HCT116 (cell line): Measurements from ENCODE around the gene RGS7. TPM values are rescaled to one million over a fixed set of nuclear protein-coding genes. Genes with fewer than 3 reads are reported as not detected.

ENCODE experiments used
- ATAC-seq: fragments of 200-7000 bp; cut with Tn5 transposase; 2 replicates; pipeline ENCODE4 v1.9.1; 2020; ENCODE audit warnings: mild to moderate bottlenecking, moderate library complexity
- BruUV-seq: library from RNA; stranded (reverse); fragments of 400-500 nt; replicated peaks from 2 replicates; lab custom pipeline; 2021; lab: Mats Ljungman, UMichigan
- CTCF ChIA-PET: fragments of 300-600 bp; sonication (Branson Sonifier 250); formaldehyde crosslinking; loops from one replicate; lab custom pipeline; 2021; ENCODE audit warnings: antibody characterized with exemption; lab: Charles Lee
- POLR2A ChIA-PET: fragments of 300-600, 350-600 bp; sonication (Branson Sonifier 250); formaldehyde crosslinking; loops from one replicate; lab custom pipeline; 2021; ENCODE audit warnings: antibody characterized with exemption; lab: Charles Lee
- RAD21 ChIA-PET, 2 experiments: fragments of 300-600 bp; sonication (Branson Sonifier 250); formaldehyde crosslinking; loops; one replicate each; lab custom pipeline; 2023; ENCODE audit warnings: low total read pairs in 2 of 2; ENCODE audit not compliant: uncharacterized antibody in 2 of 2, unreplicated experiment in 2 of 2, low non-redundant PET in 1 of 2; lab: Charles Lee
- DNase-seq: peaks from one replicate; pipeline ENCODE4 v3.0.0-alpha.2; 2010; ENCODE audit warnings: low read depth, low spot score
- H2AFZ ChIP-seq: fragments of 200-600 bp; shearing (Covaris generic), sonication (generic); 2 replicates; pipeline ENCODE4 v1.6.1; 2017; ENCODE audit warnings: low read depth, mixed run types, mixed read lengths, antibody characterized with exemption, low read length; ENCODE audit not compliant: poor library complexity, severe bottlenecking
- H3K27ac ChIP-seq: 2 replicates; pipeline ENCODE4 v1.5.1; 2012; ENCODE audit warnings: low read depth, low read length
- H3K27me3 ChIP-seq: fragments of 200-600 bp; sonication (generic); 2 replicates; pipeline ENCODE4 v1.6.1; 2016; ENCODE audit warnings: mixed run types, low read length, mixed read lengths; ENCODE audit not compliant: insufficient read depth
- H3K36me3 ChIP-seq, 2 experiments: fragments of 200-500 bp in 1 of 2; fragments of 200-600 bp in 1 of 2; sonication (Bioruptor generic) in 1 of 2; sonication (generic) in 1 of 2; 2 replicates each; pipeline versions ENCODE4 v1.5.1 to v1.6.1; 2014 to 2016; ENCODE audit warnings: low read length in 2 of 2, inconsistent platforms in 1 of 2, mixed read lengths in 1 of 2, mixed run types in 1 of 2; ENCODE audit not compliant: insufficient read depth in 2 of 2, control insufficient read depth in 1 of 2
- H3K4me1 ChIP-seq, 2 experiments: fragments of 200-600 bp in 1 of 2; sonication (generic) in 1 of 2; 2 replicates each; pipeline versions ENCODE4 v1.5.1 to v1.6.1; 2012 to 2017; ENCODE audit warnings: low read length in 2 of 2, inconsistent platforms in 1 of 2, mild to moderate bottlenecking in 1 of 2, mixed read lengths in 1 of 2, mixed run types in 1 of 2, moderate library complexity in 1 of 2; ENCODE audit not compliant: insufficient read depth in 2 of 2, control insufficient read depth in 1 of 2
- H3K4me2 ChIP-seq: fragments of 200-600 bp; sonication (generic); 2 replicates; pipeline ENCODE4 v1.6.1; 2017; ENCODE audit warnings: mixed run types, low read length, mixed read lengths
- H3K4me3 ChIP-seq, 2 experiments: fragments of 200-600 bp in 1 of 2; sonication (generic) in 1 of 2; replicated peaks in 1 of 2; 2 replicates each; pipeline ENCODE4 v1.5.1; 2011 to 2016; ENCODE audit warnings: low read length in 2 of 2, control low read depth in 1 of 2, low read depth in 1 of 2, mild to moderate bottlenecking in 1 of 2, mixed read lengths in 1 of 2, mixed run types in 1 of 2
- H3K79me2 ChIP-seq: fragments of 200-600 bp; sonication (generic); 2 replicates; pipeline ENCODE4 v1.6.1; 2017; ENCODE audit warnings: mild to moderate bottlenecking, mixed run types, low read length, moderate library complexity, mixed read lengths; ENCODE audit not compliant: insufficient read depth
- H3K9ac ChIP-seq: fragments of 200-600 bp; sonication (generic); 2 replicates; pipeline ENCODE4 v1.6.1; 2016; ENCODE audit warnings: low read length, mixed read lengths
- H3K9me2 ChIP-seq: fragments of 200-600 bp; sonication (generic), shearing (Covaris generic); 2 replicates; pipeline ENCODE4 v1.6.1; 2017; ENCODE audit warnings: mixed run types, mild to moderate bottlenecking, moderate library complexity; ENCODE audit not compliant: insufficient read depth
- H3K9me3 ChIP-seq, 2 experiments: fragments of 200-500 bp in 1 of 2; fragments of 200-600 bp in 1 of 2; sonication (Bioruptor generic) in 1 of 2; sonication (generic) in 1 of 2; 2 replicates each; pipeline ENCODE4 v1.6.1; 2014 to 2017; ENCODE audit warnings: low read length in 2 of 2, mixed read lengths in 2 of 2, inconsistent platforms in 1 of 2, low read depth in 1 of 2, mild to moderate bottlenecking in 1 of 2, mixed run types in 1 of 2, moderate library complexity in 1 of 2; ENCODE audit not compliant: control insufficient read depth in 1 of 2, insufficient read depth in 1 of 2
- H4K20me1 ChIP-seq: fragments of 200-600 bp; sonication (generic), shearing (Covaris generic); 2 replicates; pipeline ENCODE4 v1.6.1; 2017; ENCODE audit warnings: mixed run types, mild to moderate bottlenecking, moderate library complexity; ENCODE audit not compliant: insufficient read depth
- ATF3 ChIP-seq: IDR thresholded peaks from 2 replicates; pipeline ENCODE4 v1.6.1; 2012
- EGR1 ChIP-seq: IDR thresholded peaks from 2 replicates; pipeline ENCODE4 v1.6.1; 2012; ENCODE audit warnings: low read depth
- REST ChIP-seq: IDR thresholded peaks from 2 replicates; pipeline ENCODE4 v1.6.1; 2012; ENCODE audit warnings: low read depth
- YY1 ChIP-seq: IDR thresholded peaks from 2 replicates; pipeline ENCODE4 v1.6.1; 2011; ENCODE audit warnings: low read length, low read depth, moderate library complexity, mild to moderate bottlenecking; ENCODE audit not compliant: insufficient replicate concordance; ENCODE audit errors: extremely low read depth
- intact Hi-C: fragments of 100-400 bp; cut with micrococcal nuclease; formaldehyde crosslinking; loops from 2 replicates; pipeline ENCODE4 v1.10.0; 2022
- total RNA-seq: library from RNA; stranded (reverse); gene quantifications from one replicate; pipeline ENCODE4 v1.2.1, GENCODE V29; 2021; ENCODE audit not compliant: unreplicated experiment

The RGS7 gene
- total RNA-seq, 1 experiment from 2014 or later = not detected

- TF ChIP-seq YY1 = no peak
These were observed 81.0 kb downstream of the RGS7 start (continued) for GRCh38 chr1:241275981-241276380.

- H3K4me1 ChIP-seq = no peaks in the 10 kb centered on the region
- no peaks in the 10 kb centered on the region for H3K27me3 ChIP-seq
- no peaks in the 10 kb centered on the region for H4K20me1 ChIP-seq
- ATAC-seq (no peak), DNase-seq (no peak)
- H3K79me2 ChIP-seq = no peaks in the 10 kb centered on the region
- ChIA-PET CTCF (no interaction called here), RAD21 (no interaction called here), POLR2A (no interaction called here)
- H3K9me3 ChIP-seq = peaks cover 8 to 18% of the 10 kb centered on the region in 2 experiments; a peak in 2 of 4 replicates
- no peak overlapping the region for H3K9ac ChIP-seq
- no peak overlapping the region for H3K4me2 ChIP-seq
- intact Hi-C loops = no loop called here
- BruUV-seq = no TSS peak
- TF ChIP-seq REST = no peak
- TF ChIP-seq ATF3 = no peak
- no peak for TF ChIP-seq EGR1
- no peak overlapping the region for H3K4me3 ChIP-seq
- H3K9me2 ChIP-seq = no peaks in the 10 kb centered on the region
- no peak overlapping the region for H3K27ac ChIP-seq
- no peak overlapping the region for H2AFZ ChIP-seq
- H3K36me3 ChIP-seq = no peaks in the 10 kb centered on the region
These were observed 81.8 kb downstream of the RGS7 start for GRCh38 chr1:241275226-241275625.
